ENCODE results near the gene MYOF. TPM values are rescaled to one million over a fixed set of nuclear protein-coding genes. Genes with fewer than 3 reads are reported as not detected.

MYOF gene
- total and polyA plus RNA-seq, 2 of the 8 experiments (the other 6 are each of a cell fraction or from before 2014, with no cell fraction given) = 0.98 to 2.3 TPM

DNA sequence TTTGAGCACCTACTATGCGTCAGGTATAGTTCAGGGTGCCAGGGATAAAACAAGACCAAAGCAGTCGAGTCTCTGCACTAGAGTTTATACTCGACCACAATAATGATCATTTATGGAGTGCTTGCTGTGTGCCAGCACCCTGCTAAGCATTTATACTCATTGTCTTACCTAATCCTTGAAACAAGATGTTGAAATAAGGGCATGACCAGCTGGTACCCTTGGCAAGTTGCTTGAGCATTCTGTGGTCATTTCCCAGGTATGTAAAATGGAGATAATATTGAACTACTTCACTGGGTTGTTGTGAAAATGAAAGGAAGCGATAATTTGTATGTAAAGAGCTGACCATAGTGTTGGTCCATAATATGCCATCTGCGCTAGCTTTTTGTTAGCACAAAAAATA, 223.0 kb downstream of the MYOF start:
- CTCF ChIA-PET (ENCODE audit: partially characterized antibody) = interaction anchor here (0.8 kb wide), 1 partner anchor 221 kb away, joined by 3 read pairs; no protein-coding TSS in a partner anchor

More for the DNA sequence above, 223.0 kb downstream of the MYOF start:
- 83% methylated on average over 5 of the region's 5 CpGs; no CpG with 5 or more reads in 1 of the 2 experiments for WGBS, 2 experiments (ENCODE audit: extremely low coverage in 1 of 2, insufficient coverage in 1 of 2, insufficient read length in 1 of 2, insufficient replicate concordance in 2 of 2, low coverage in 1 of 2, low lambda C conversion rate in 2 of 2, missing lambda C conversion rate in 1 of 2)
- H3K79me1 ChIP-seq (ENCODE audit: low read depth, low read length) = no peaks in the 10 kb centered on the region
- no peak overlapping the region for H3K56ac ChIP-seq (replicated peaks; ENCODE audit: insufficient read length, low read depth, low read length)
- DNase-seq (ENCODE audit: low read depth in 1 of 2, low spot score in 2 of 2) (no peak), FAIRE-seq (no peak)
- no peak overlapping the region for H2AK5ac ChIP-seq (ENCODE audit: low read depth, low read length)
- H3K18ac ChIP-seq (ENCODE audit: extremely low read depth, low read length) = no peak overlapping the region
- no peak overlapping the region for H4K91ac ChIP-seq (replicated peaks; ENCODE audit: insufficient read length, low read length)
- no peak overlapping the region for H4K5ac ChIP-seq (ENCODE audit: insufficient read length, low read depth, low read length)
- H4K8ac ChIP-seq (ENCODE audit: extremely low read depth, insufficient read depth, low read length) = no peak overlapping the region
- H3K9ac ChIP-seq (replicated peaks in 1 of 4; ENCODE audit: extremely low read depth in 1 of 4, low read depth in 3 of 4, low read length in 3 of 4) = no peak overlapping the region
- H3K36me3 ChIP-seq (ENCODE audit: control insufficient read depth in 2 of 4, insufficient read depth in 4 of 4, low read length in 3 of 4) = no peaks in the 10 kb centered on the region
- TF ChIP-seq EP300 (IDR thresholded peaks at IDR 0.05; ENCODE audit: borderline replicate concordance in 1 of 2, low read depth in 2 of 2, low read length in 2 of 2) = no peak
- TF ChIP-seq ZNF274 (IDR thresholded peaks at IDR 0.05; ENCODE audit: borderline replicate concordance, extremely low read depth, low read length) = no peak
- TF ChIP-seq TBP (IDR thresholded peaks at IDR 0.05; ENCODE audit: low read depth, low read length) = no peak
- no peak for TF ChIP-seq SIRT6 (IDR thresholded peaks at IDR 0.05; ENCODE audit: low read length)
- TF ChIP-seq CBX8 (IDR thresholded peaks at IDR 0.05; ENCODE audit: borderline replicate concordance, low read depth, low read length) = no peak
- TF ChIP-seq CBX5 (IDR thresholded peaks at IDR 0.05; ENCODE audit: low read depth, low read length) = no peak
- TF ChIP-seq PHF8 (conservative IDR thresholded peaks at IDR 0.05; ENCODE audit: low read depth, low read length) = no peak
- TF ChIP-seq YY1 (IDR thresholded peaks at IDR 0.05; ENCODE audit: low read depth, low read length) = no peak
- TF ChIP-seq RAD21 (IDR thresholded peaks at IDR 0.05 in 1 of 2, conservative IDR thresholded peaks at IDR 0.05 in 1 of 2; ENCODE audit: low read depth in 2 of 2, low read length in 2 of 2) = no peak
- TF ChIP-seq MAFK (IDR thresholded peaks at IDR 0.05; ENCODE audit: low read depth, low read length) = no peak
- H2BK120ac ChIP-seq (replicated peaks; ENCODE audit: low read depth, low read length) = no peak overlapping the region
- no peaks in the 10 kb centered on the region for H3K4me1 ChIP-seq (replicated peaks in 1 of 4; ENCODE audit: control insufficient read depth in 3 of 4, insufficient read depth in 4 of 4, low read length in 3 of 4)
- no peak overlapping the region for H3K27ac ChIP-seq (ENCODE audit: low read depth, low read length)
- no peak overlapping the region for H3K4me3 ChIP-seq (ENCODE audit: extremely low read depth in 1 of 4, insufficient read depth in 2 of 4, low read depth in 3 of 4, low read length in 4 of 4)
- H3K23ac ChIP-seq (ENCODE audit: insufficient read length) = no peak overlapping the region
- H2BK5ac ChIP-seq (ENCODE audit: low read depth, low read length) = 0 out of 2 replicates have a peak overlapping the region, but pooled peaks have one; percentile 28
- H3K4me2 ChIP-seq (ENCODE audit: insufficient read depth in 1 of 2, low read depth in 2 of 2, low read length in 2 of 2) = no peak overlapping the region
- H3K4ac ChIP-seq (replicated peaks; ENCODE audit: insufficient read length, low read depth, low read length) = no peak overlapping the region
- H3K14ac ChIP-seq (ENCODE audit: insufficient read length) = no peak overlapping the region
- no peaks in the 10 kb centered on the region for H3K79me2 ChIP-seq (ENCODE audit: control insufficient read depth in 1 of 2, insufficient read depth in 2 of 2, low read length in 2 of 2)
- H2BK12ac ChIP-seq (ENCODE audit: low read depth, low read length) = peak overlapping the region; percentile 12; the same call in 1 of the 2 replicates
- no peaks in the 10 kb centered on the region for H3K23me2 ChIP-seq (ENCODE audit: low read depth, low read length)
- H2BK15ac ChIP-seq (ENCODE audit: low read length) = no peak overlapping the region
- peak overlapping the region; percentile 87; the same call in 1 of the 2 replicates for H2BK20ac ChIP-seq (ENCODE audit: low read length)
- H3K27me3 ChIP-seq (replicated peaks in 1 of 4; ENCODE audit: control insufficient read depth in 3 of 4, extremely low read depth in 1 of 4, insufficient read depth in 3 of 4, low read length in 3 of 4) = no peaks in the 10 kb centered on the region
- no peaks in the 10 kb centered on the region for H4K20me1 ChIP-seq (replicated peaks in 1 of 2; ENCODE audit: control insufficient read depth in 1 of 2, insufficient read depth in 2 of 2, low read length in 2 of 2)
- H2AFZ ChIP-seq (ENCODE audit: low read length) = no peak overlapping the region
- POLR2A ChIA-PET (ENCODE audit: partially characterized antibody) = interaction anchor here (2.4 kb wide), 1 partner anchor 12 kb away, joined by 7 read pairs; no protein-coding TSS in a partner anchor
- H3K9me3 ChIP-seq (ENCODE audit: insufficient read depth in 2 of 2, low read depth in 1 of 2, low read length in 1 of 2) = no peaks in the 10 kb centered on the region
